Testis (tissue), 2 donors: Measurements from ENCODE around the gene THADA.

Source experiments
- POLR2A ChIP-seq: fragments of 450-650 bp; IDR thresholded peaks from one replicate; pipeline ENCODE4 v1.6.1; 2017; ENCODE audit warnings: antibody characterized with exemption, mild to moderate bottlenecking, moderate library complexity
- TF ChIP-seq, protein P1 (sequence below), 3 experiments: fragments of 450-650 bp in 2 of 3; fragments of 200-600 bp in 1 of 3; sonication (generic) in 1 of 3; IDR thresholded peaks; one replicate each; pipeline ENCODE4 v1.5.1; 2016 to 2019; ENCODE audit warnings: antibody characterized with exemption in 3 of 3, mild to moderate bottlenecking in 2 of 3, moderate library complexity in 1 of 3

DNA sequence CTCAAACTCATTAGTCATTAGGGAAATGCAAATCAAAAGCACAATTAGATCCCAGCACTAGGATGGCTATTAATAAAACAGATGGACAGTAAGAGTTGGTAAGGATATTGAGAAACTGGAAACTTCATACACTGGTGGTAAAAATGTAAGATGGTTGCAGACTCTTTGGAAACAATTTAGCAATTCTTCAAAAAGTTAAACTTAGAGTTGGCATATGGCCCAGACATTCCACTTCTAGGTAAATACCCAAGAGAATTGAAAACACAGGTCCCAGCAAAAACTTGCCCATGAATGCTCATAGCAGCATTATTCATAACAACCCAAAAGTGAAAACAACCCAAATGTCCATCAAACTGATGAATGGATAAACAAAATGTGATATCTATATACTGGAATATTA lies 284.6 kb downstream of the THADA start:
- TF ChIP-seq, protein P1, sequence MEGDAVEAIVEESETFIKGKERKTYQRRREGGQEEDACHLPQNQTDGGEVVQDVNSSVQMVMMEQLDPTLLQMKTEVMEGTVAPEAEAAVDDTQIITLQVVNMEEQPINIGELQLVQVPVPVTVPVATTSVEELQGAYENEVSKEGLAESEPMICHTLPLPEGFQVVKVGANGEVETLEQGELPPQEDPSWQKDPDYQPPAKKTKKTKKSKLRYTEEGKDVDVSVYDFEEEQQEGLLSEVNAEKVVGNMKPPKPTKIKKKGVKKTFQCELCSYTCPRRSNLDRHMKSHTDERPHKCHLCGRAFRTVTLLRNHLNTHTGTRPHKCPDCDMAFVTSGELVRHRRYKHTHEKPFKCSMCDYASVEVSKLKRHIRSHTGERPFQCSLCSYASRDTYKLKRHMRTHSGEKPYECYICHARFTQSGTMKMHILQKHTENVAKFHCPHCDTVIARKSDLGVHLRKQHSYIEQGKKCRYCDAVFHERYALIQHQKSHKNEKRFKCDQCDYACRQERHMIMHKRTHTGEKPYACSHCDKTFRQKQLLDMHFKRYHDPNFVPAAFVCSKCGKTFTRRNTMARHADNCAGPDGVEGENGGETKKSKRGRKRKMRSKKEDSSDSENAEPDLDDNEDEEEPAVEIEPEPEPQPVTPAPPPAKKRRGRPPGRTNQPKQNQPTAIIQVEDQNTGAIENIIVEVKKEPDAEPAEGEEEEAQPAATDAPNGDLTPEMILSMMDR (IDR thresholded peaks at IDR 0.05), result no peak
- TF ChIP-seq POLR2A, result no peak
